GM23338 (cell line): ENCODE data around the gene GJB5.

Source experiments
- CTCF ChIP-seq, 2 experiments: fragments of 200-600 bp in 1 of 2; sonication (generic) in 1 of 2; conservative IDR thresholded peaks; 2 replicates each; pipeline versions ENCODE4 v1.5.1 to v1.6.1; 2016 to 2017; ENCODE audit warnings: antibody characterized with exemption in 2 of 2, low read depth in 2 of 2, mild to moderate bottlenecking in 2 of 2, moderate library complexity in 1 of 2
- EZH2 ChIP-seq: fragments of 200-600 bp; sonication (generic); IDR thresholded peaks from one replicate; pipeline ENCODE4 v1.8.0; 2017; ENCODE audit warnings: antibody characterized with exemption, mild to moderate bottlenecking, low read depth; ENCODE audit not compliant: unreplicated experiment
- EZH2phosphoT487 ChIP-seq: fragments of 200-600 bp; sonication (generic); IDR thresholded peaks from one replicate; pipeline ENCODE4 v1.8.1; 2018; ENCODE audit warnings: antibody characterized with exemption; ENCODE audit not compliant: unreplicated experiment
- JUNB ChIP-seq: IDR thresholded peaks from one replicate; pipeline ENCODE4 v1.6.1; 2016; ENCODE audit warnings: antibody characterized with exemption; ENCODE audit not compliant: unreplicated experiment
- NANOG ChIP-seq: IDR thresholded peaks from 2 replicates; pipeline ENCODE4 v1.6.1; 2016; ENCODE audit warnings: antibody characterized with exemption, borderline replicate concordance
- POLR2AphosphoS5 ChIP-seq: IDR thresholded peaks from 2 replicates; pipeline ENCODE4 v1.6.1; 2016; ENCODE audit warnings: antibody characterized with exemption, low read depth
- TF ChIP-seq, protein P1 (sequence below): IDR thresholded peaks from one replicate; pipeline ENCODE4 v1.6.1; 2018; ENCODE audit warnings: antibody characterized with exemption; ENCODE audit not compliant: unreplicated experiment

DNA sequence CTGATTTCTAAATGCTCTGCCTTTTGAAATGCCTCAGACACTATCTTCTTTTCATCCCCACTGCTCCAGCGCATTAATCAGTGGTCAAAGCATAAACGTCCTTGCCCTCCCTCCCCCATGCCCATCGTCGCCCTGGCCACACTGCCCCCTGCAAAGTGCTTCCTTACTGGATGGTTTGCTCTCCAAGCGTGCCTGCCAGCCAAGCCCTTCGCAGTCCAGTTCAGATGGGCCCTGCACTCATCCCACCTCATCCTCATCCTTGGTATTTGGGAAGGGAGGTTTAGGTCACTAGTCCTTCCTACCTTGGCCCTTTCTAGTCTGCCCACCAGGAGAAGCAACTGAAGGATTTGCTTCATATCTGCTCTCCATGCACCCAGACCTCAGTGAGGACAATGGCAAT is 41.1 kb downstream of the GJB5 start:
- TF ChIP-seq POLR2AphosphoS5 (no peak), EZH2 (no peak), CTCF (conservative IDR thresholded peaks at IDR 0.05; ENCODE audit: low read depth in 2 of 2) (no peak), JUNB (no peak), NANOG (no peak), EZH2phosphoT487 (no peak)
- TF ChIP-seq, protein P1, sequence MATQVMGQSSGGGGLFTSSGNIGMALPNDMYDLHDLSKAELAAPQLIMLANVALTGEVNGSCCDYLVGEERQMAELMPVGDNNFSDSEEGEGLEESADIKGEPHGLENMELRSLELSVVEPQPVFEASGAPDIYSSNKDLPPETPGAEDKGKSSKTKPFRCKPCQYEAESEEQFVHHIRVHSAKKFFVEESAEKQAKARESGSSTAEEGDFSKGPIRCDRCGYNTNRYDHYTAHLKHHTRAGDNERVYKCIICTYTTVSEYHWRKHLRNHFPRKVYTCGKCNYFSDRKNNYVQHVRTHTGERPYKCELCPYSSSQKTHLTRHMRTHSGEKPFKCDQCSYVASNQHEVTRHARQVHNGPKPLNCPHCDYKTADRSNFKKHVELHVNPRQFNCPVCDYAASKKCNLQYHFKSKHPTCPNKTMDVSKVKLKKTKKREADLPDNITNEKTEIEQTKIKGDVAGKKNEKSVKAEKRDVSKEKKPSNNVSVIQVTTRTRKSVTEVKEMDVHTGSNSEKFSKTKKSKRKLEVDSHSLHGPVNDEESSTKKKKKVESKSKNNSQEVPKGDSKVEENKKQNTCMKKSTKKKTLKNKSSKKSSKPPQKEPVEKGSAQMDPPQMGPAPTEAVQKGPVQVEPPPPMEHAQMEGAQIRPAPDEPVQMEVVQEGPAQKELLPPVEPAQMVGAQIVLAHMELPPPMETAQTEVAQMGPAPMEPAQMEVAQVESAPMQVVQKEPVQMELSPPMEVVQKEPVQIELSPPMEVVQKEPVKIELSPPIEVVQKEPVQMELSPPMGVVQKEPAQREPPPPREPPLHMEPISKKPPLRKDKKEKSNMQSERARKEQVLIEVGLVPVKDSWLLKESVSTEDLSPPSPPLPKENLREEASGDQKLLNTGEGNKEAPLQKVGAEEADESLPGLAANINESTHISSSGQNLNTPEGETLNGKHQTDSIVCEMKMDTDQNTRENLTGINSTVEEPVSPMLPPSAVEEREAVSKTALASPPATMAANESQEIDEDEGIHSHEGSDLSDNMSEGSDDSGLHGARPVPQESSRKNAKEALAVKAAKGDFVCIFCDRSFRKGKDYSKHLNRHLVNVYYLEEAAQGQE: no peak
